NCI-H187 treated with DMSO at 0.1 percent for 48 hours (cell line): ENCODE measurements around the gene LSG1.
"Not testable (repeated sequence)": the region's sequence is repeated elsewhere in the genome, so short reads cannot be mapped to it uniquely, and the experiment has no call there.

ENCODE experiments used
- DNase-seq: peaks from one replicate; lab custom pipeline; 2025; lab: John Stamatoyannopoulos, UW

LSG1 gene

GRCh38 chr3:194657439-194657838, 14.6 kb downstream of the LSG1 start:
- DNase-seq = no peak

- DNase-seq = no peak
Measured at GRCh38 chr3:194654443-194654842, 17.5 kb downstream of the LSG1 start.

GRCh38 chr3:194647747-194648146, 24.2 kb downstream of the LSG1 start:
- DNase-seq = no peak

- DNase-seq = no peak
Measured at GRCh38 chr3:194642769-194643168, 29.2 kb downstream of the LSG1 start.

- DNase-seq = no peak
Measured at GRCh38 chr3:194640829-194641228, 31.2 kb downstream of the LSG1 start.

GRCh38 chr3:194638991-194639605, 32.9 kb downstream of the LSG1 start:
- no peak for DNase-seq

GRCh38 chr3:194637541-194638400, 34.2 kb downstream of the LSG1 start:
- no peak for DNase-seq

- no peak for DNase-seq
Measured at GRCh38 chr3:194637066-194637465, 34.9 kb downstream of the LSG1 start.

GRCh38 chr3:194633349-194634004, 38.5 kb downstream of the LSG1 start, which contains the start of gene TMEM44:
Gene TMEM44 (minus strand): TSS chr3:194633419. CDS start chr3:194633215, 204 bp downstream.
- DNase-seq = no peak

- DNase-seq = no peak
Measured at GRCh38 chr3:194632809-194633348, 39.1 kb downstream of the LSG1 start.

GRCh38 chr3:194632226-194632808, 39.7 kb downstream of the LSG1 start:
- DNase-seq = no peak

GRCh38 chr3:194631696-194632095, 40.3 kb downstream of the LSG1 start:
- no peak for DNase-seq

- not testable (repeated sequence) for DNase-seq
Measured at GRCh38 chr3:194630681-194631080, 41.3 kb downstream of the LSG1 start.

GRCh38 chr3:194624956-194625355, 47.0 kb downstream of the LSG1 start:
- no peak for DNase-seq

GRCh38 chr3:194623449-194624290, 48.3 kb downstream of the LSG1 start:
- DNase-seq = no peak

- no peak for DNase-seq
Measured at GRCh38 chr3:194622621-194623340, 49.2 kb downstream of the LSG1 start.

- no peak for DNase-seq
Measured at GRCh38 chr3:194621947-194622346, 50.0 kb downstream of the LSG1 start.

- DNase-seq = no peak
Measured at GRCh38 chr3:194620196-194620595, 51.8 kb downstream of the LSG1 start.

- DNase-seq = no peak
Measured at GRCh38 chr3:194619741-194620140, 52.2 kb downstream of the LSG1 start.

- DNase-seq = no peak
Measured at GRCh38 chr3:194618858-194619608, 53.0 kb downstream of the LSG1 start.
